ENCODE data around the gene FPR2. TPM values are rescaled to one million over a fixed set of nuclear protein-coding genes. Genes with fewer than 3 reads are reported as not detected.
A peak's percentile ranks its signal among the peaks of the same experiment; 100 is the strongest.

Gene FPR2
- total and polyA plus RNA-seq, 2 of the 13 experiments (the other 11 are each of a cell fraction or from before 2014, with no cell fraction given): not detected

DNA sequence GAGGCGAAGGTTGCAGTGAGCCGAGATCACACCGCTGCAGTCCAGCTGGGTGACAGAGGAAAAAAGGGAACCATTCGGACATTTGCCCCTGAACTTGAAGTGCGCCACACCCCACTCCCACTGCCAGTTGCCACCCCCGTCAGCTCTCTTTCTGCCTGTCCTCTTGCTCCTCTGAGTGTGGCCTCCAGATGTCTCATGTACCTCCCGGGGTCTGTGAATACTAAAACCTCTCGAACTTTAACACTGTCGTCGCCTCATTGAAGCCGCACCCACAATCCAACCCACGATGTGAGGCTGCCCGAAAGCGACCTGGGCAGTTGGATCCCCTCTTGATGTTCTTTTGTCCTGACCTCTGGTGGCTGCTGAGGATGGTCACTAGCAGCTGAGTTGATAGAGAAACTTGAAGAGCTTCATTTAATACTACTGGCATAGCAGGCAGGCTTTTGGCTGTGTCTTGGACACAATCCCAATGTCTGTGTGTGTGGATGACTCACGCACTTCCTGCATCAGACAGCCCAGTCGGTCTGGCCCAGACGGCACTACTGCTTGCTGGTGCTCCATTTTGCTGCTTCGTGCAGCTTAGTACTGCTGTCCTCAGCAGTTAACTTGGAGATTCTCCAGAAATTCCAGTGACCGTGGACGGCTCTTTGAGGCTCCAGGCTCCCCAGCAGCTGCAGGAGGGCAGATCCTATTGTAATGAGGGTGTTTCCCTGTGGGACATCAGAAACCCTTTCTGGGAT, 38.2 kb downstream of the FPR2 start (continued):
- TF ChIP-seq, protein P1, sequence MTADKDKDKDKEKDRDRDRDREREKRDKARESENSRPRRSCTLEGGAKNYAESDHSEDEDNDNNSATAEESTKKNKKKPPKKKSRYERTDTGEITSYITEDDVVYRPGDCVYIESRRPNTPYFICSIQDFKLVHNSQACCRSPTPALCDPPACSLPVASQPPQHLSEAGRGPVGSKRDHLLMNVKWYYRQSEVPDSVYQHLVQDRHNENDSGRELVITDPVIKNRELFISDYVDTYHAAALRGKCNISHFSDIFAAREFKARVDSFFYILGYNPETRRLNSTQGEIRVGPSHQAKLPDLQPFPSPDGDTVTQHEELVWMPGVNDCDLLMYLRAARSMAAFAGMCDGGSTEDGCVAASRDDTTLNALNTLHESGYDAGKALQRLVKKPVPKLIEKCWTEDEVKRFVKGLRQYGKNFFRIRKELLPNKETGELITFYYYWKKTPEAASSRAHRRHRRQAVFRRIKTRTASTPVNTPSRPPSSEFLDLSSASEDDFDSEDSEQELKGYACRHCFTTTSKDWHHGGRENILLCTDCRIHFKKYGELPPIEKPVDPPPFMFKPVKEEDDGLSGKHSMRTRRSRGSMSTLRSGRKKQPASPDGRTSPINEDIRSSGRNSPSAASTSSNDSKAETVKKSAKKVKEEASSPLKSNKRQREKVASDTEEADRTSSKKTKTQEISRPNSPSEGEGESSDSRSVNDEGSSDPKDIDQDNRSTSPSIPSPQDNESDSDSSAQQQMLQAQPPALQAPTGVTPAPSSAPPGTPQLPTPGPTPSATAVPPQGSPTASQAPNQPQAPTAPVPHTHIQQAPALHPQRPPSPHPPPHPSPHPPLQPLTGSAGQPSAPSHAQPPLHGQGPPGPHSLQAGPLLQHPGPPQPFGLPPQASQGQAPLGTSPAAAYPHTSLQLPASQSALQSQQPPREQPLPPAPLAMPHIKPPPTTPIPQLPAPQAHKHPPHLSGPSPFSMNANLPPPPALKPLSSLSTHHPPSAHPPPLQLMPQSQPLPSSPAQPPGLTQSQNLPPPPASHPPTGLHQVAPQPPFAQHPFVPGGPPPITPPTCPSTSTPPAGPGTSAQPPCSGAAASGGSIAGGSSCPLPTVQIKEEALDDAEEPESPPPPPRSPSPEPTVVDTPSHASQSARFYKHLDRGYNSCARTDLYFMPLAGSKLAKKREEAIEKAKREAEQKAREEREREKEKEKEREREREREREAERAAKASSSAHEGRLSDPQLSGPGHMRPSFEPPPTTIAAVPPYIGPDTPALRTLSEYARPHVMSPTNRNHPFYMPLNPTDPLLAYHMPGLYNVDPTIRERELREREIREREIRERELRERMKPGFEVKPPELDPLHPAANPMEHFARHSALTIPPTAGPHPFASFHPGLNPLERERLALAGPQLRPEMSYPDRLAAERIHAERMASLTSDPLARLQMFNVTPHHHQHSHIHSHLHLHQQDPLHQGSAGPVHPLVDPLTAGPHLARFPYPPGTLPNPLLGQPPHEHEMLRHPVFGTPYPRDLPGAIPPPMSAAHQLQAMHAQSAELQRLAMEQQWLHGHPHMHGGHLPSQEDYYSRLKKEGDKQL (CRISPR knock-in tag; IDR thresholded peaks at IDR 0.05; ENCODE audit: low read depth): no peak
- no peak for TF ChIP-seq ZNF737 (CRISPR knock-in tag; IDR thresholded peaks at IDR 0.05; ENCODE audit: borderline replicate concordance)
- TF ChIP-seq ZNF160 (CRISPR knock-in tag; IDR thresholded peaks at IDR 0.05): no peak
- TF ChIP-seq SMAD9 (CRISPR knock-in tag; IDR thresholded peaks at IDR 0.05): no peak
- no peak for TF ChIP-seq ZMAT3 (CRISPR knock-in tag; conservative IDR thresholded peaks at IDR 0.05)
- TF ChIP-seq JDP2 (CRISPR knock-in tag; IDR thresholded peaks at IDR 0.05; ENCODE audit: borderline replicate concordance): no peak
- TF ChIP-seq MAFK (conservative IDR thresholded peaks at IDR 0.05 in 1 of 2, IDR thresholded peaks at IDR 0.05 in 1 of 2; ENCODE audit: low read length in 2 of 2): 0 out of 4 replicates have a peak, but pooled peaks of 1 of the 2 experiments have one; percentile 15
- no peak for TF ChIP-seq ZKSCAN1 (IDR thresholded peaks at IDR 0.05; ENCODE audit: low read length)
- TF ChIP-seq ZFP62 (CRISPR knock-in tag; IDR thresholded peaks at IDR 0.05): no peak
- no peak for TF ChIP-seq KDM1A (CRISPR knock-in tag; IDR thresholded peaks at IDR 0.05)

Measured in HepG2 (cell line).